Hepatic stellate cell (primary cell): ENCODE measurements around the gene CCDC78.
"Not testable (repeated sequence)": the region's sequence is repeated elsewhere in the genome, so short reads cannot be mapped to it uniquely, and the experiment has no call there.

Experiments
- DNase-seq: peaks from one replicate; pipeline ENCODE4 v3.0.0; 2011; ENCODE audit warnings: low spot score

Gene CCDC78

GRCh38 chr16:760545-761343 lies 34.5 kb upstream of the CCDC78 start, which contains the start of gene MSLN:
MSLN (plus strand) TSS chr16:760734; CDS start chr16:762681, 1,947 bp downstream.
- DNase-seq: no peak

GRCh38 chr16:760065-760464 lies 33.8 kb upstream of the CCDC78 start:
- no peak for DNase-seq

- DNase-seq: no peak
Measured at GRCh38 chr16:759110-759910, 33.1 kb upstream of the CCDC78 start.

GRCh38 chr16:756428-756827 lies 30.2 kb upstream of the CCDC78 start:
- no peak for DNase-seq

GRCh38 chr16:754656-755055 lies 28.4 kb upstream of the CCDC78 start:
- DNase-seq: no peak

- not testable (repeated sequence) for DNase-seq
Measured at GRCh38 chr16:754121-754607, 27.9 kb upstream of the CCDC78 start.

- DNase-seq: no peak
Measured at GRCh38 chr16:752007-752312, 25.7 kb upstream of the CCDC78 start.

GRCh38 chr16:751152-752006 lies 25.1 kb upstream of the CCDC78 start:
- no peak for DNase-seq

- no peak for DNase-seq
Measured at GRCh38 chr16:750485-750884, 24.2 kb upstream of the CCDC78 start.

- peak; percentile 82 for DNase-seq
Measured at GRCh38 chr16:749010-749409, 22.8 kb upstream of the CCDC78 start.

- DNase-seq: no peak
Measured at GRCh38 chr16:747978-748746, 21.9 kb upstream of the CCDC78 start.

- DNase-seq: no peak
Measured at GRCh38 chr16:746637-747036, 20.4 kb upstream of the CCDC78 start.

- DNase-seq: no peak
Measured at GRCh38 chr16:745739-746138, 19.5 kb upstream of the CCDC78 start.

GRCh38 chr16:743794-744500 lies 17.7 kb upstream of the CCDC78 start:
- no peak for DNase-seq

- not testable (repeated sequence) for DNase-seq
Measured at GRCh38 chr16:742894-743293, 16.7 kb upstream of the CCDC78 start.

GRCh38 chr16:741986-742629 lies 15.9 kb upstream of the CCDC78 start:
- no peak for DNase-seq

- DNase-seq: peak; percentile 93
Measured at GRCh38 chr16:740764-741505, 14.7 kb upstream of the CCDC78 start, which contains the start of gene CIAO3. CIAO3 (minus strand) TSS chr16:740997; CDS start chr16:740985, 12 bp downstream.

GRCh38 chr16:740459-740763 lies 14.2 kb upstream of the CCDC78 start:
- no peak for DNase-seq

GRCh38 chr16:739560-740458 lies 13.6 kb upstream of the CCDC78 start:
- DNase-seq: no peak
